Measurements from ENCODE around the gene HIP1R. TPM values are rescaled to one million over a fixed set of nuclear protein-coding genes. Genes with fewer than 3 reads are reported as not detected.

Gene HIP1R
- total and polyA plus RNA-seq, 2 of the 13 experiments (the other 11 are each of a cell fraction or from before 2014, with no cell fraction given) = 18.4 to 25.5 TPM

DNA sequence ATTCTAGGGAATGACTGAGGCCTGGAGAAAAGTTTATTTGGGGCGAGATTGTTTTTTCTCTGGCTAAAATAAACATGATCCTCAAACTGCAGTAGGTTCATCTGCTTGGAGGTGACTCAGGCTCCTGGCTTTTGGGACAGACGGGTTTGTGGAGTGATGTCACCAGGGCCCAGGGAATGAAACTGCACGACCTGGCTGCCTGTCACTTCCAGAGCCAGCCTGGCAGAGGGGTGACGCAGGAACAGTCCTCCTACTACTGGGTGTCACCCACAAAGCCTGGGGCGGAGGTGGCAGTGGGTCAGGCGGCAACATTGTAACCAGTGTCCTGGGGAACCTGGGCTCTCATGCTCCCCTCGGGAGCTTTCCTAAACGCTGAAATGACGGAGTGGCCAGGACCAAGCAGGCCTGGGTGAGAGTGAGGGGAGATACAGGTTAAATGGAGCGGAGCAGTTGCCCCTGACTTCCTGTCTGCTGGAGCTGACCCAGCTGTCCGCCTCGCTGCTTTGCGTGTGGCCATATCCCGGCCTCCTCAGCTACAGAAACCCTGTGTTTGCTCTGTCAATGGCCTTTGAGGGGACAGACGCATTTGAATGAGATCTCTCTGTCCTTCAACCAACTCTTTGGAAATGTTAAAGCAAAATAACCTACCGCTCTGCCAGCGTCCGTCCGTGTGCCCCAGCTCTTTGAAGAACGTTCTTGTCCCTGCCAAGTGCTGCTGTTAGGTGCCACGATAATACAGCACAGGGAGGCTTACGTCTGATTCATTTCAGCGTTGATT, 6.5 kb downstream of the HIP1R start (continued):
- no peak for TF ChIP-seq GFI1 (CRISPR knock-in tag; IDR thresholded peaks at IDR 0.05; ENCODE audit: borderline replicate concordance)
- TF ChIP-seq, protein P1, sequence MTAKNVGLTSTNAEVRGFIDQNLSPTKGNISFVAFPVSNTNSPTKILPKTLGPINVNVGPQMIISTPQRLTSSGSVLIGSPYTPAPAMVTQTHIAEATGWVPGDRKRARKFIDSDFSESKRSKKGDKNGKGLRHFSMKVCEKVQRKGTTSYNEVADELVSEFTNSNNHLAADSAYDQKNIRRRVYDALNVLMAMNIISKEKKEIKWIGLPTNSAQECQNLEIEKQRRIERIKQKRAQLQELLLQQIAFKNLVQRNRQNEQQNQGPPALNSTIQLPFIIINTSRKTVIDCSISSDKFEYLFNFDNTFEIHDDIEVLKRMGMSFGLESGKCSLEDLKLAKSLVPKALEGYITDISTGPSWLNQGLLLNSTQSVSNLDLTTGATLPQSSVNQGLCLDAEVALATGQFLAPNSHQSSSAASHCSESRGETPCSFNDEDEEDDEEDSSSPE (CRISPR knock-in tag; IDR thresholded peaks at IDR 0.05) = no peak
- TF ChIP-seq, protein P2, sequence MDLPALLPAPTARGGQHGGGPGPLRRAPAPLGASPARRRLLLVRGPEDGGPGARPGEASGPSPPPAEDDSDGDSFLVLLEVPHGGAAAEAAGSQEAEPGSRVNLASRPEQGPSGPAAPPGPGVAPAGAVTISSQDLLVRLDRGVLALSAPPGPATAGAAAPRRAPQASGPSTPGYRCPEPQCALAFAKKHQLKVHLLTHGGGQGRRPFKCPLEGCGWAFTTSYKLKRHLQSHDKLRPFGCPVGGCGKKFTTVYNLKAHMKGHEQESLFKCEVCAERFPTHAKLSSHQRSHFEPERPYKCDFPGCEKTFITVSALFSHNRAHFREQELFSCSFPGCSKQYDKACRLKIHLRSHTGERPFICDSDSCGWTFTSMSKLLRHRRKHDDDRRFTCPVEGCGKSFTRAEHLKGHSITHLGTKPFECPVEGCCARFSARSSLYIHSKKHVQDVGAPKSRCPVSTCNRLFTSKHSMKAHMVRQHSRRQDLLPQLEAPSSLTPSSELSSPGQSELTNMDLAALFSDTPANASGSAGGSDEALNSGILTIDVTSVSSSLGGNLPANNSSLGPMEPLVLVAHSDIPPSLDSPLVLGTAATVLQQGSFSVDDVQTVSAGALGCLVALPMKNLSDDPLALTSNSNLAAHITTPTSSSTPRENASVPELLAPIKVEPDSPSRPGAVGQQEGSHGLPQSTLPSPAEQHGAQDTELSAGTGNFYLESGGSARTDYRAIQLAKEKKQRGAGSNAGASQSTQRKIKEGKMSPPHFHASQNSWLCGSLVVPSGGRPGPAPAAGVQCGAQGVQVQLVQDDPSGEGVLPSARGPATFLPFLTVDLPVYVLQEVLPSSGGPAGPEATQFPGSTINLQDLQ (CRISPR knock-in tag; IDR thresholded peaks at IDR 0.05) = 0 out of 2 replicates have a peak, but pooled peaks have one; percentile 57
- TF ChIP-seq, protein P3, sequence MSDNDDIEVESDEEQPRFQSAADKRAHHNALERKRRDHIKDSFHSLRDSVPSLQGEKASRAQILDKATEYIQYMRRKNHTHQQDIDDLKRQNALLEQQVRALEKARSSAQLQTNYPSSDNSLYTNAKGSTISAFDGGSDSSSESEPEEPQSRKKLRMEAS (IDR thresholded peaks at IDR 0.05) = 0 out of 2 replicates have a peak, but pooled peaks have one; percentile 24
- peak; percentile 16; the same call in 1 of the 2 replicates for TF ChIP-seq TAF1 (CRISPR knock-in tag; IDR thresholded peaks at IDR 0.05)
- no peak for TF ChIP-seq ZNF75D (CRISPR knock-in tag; IDR thresholded peaks at IDR 0.05; ENCODE audit: borderline replicate concordance)
- no peak for TF ChIP-seq NR2F6 (IDR thresholded peaks at IDR 0.05)
- TF ChIP-seq NR2F6 (CRISPR knock-in tag; IDR thresholded peaks at IDR 0.05) = no peak
- no peak for TF ChIP-seq BCL6 (CRISPR knock-in tag; IDR thresholded peaks at IDR 0.05)
- peak; percentile 49; the same call in 1 of the 2 replicates for TF ChIP-seq ETV5 (CRISPR knock-in tag; IDR thresholded peaks at IDR 0.05; ENCODE audit: borderline replicate concordance)
- TF ChIP-seq, protein P4, sequence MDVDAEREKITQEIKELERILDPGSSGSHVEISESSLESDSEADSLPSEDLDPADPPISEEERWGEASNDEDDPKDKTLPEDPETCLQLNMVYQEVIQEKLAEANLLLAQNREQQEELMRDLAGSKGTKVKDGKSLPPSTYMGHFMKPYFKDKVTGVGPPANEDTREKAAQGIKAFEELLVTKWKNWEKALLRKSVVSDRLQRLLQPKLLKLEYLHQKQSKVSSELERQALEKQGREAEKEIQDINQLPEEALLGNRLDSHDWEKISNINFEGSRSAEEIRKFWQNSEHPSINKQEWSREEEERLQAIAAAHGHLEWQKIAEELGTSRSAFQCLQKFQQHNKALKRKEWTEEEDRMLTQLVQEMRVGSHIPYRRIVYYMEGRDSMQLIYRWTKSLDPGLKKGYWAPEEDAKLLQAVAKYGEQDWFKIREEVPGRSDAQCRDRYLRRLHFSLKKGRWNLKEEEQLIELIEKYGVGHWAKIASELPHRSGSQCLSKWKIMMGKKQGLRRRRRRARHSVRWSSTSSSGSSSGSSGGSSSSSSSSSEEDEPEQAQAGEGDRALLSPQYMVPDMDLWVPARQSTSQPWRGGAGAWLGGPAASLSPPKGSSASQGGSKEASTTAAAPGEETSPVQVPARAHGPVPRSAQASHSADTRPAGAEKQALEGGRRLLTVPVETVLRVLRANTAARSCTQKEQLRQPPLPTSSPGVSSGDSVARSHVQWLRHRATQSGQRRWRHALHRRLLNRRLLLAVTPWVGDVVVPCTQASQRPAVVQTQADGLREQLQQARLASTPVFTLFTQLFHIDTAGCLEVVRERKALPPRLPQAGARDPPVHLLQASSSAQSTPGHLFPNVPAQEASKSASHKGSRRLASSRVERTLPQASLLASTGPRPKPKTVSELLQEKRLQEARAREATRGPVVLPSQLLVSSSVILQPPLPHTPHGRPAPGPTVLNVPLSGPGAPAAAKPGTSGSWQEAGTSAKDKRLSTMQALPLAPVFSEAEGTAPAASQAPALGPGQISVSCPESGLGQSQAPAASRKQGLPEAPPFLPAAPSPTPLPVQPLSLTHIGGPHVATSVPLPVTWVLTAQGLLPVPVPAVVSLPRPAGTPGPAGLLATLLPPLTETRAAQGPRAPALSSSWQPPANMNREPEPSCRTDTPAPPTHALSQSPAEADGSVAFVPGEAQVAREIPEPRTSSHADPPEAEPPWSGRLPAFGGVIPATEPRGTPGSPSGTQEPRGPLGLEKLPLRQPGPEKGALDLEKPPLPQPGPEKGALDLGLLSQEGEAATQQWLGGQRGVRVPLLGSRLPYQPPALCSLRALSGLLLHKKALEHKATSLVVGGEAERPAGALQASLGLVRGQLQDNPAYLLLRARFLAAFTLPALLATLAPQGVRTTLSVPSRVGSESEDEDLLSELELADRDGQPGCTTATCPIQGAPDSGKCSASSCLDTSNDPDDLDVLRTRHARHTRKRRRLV (CRISPR knock-in tag; IDR thresholded peaks at IDR 0.05) = peak; percentile 34; the same call in 1 of the 2 replicates
- no peak for TF ChIP-seq TOPORS (CRISPR knock-in tag; IDR thresholded peaks at IDR 0.05)
- TF ChIP-seq, protein P5, sequence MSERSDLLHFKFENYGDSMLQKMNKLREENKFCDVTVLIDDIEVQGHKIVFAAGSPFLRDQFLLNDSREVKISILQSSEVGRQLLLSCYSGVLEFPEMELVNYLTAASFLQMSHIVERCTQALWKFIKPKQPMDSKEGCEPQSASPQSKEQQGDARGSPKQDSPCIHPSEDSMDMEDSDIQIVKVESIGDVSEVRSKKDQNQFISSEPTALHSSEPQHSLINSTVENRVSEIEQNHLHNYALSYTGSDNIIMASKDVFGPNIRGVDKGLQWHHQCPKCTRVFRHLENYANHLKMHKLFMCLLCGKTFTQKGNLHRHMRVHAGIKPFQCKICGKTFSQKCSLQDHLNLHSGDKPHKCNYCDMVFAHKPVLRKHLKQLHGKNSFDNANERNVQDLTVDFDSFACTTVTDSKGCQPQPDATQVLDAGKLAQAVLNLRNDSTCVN (CRISPR knock-in tag; IDR thresholded peaks at IDR 0.05; ENCODE audit: borderline replicate concordance) = 0 out of 2 replicates have a peak, but pooled peaks have one; percentile 26
- no peak for TF ChIP-seq NCOA2 (CRISPR knock-in tag; IDR thresholded peaks at IDR 0.05)
- TF ChIP-seq SIN3B (IDR thresholded peaks at IDR 0.05; ENCODE audit: low read length) = no peak
- peak; percentile 84 for TF ChIP-seq FOSL2 (CRISPR knock-in tag; IDR thresholded peaks at IDR 0.05)
- TF ChIP-seq HCFC1 (IDR thresholded peaks at IDR 0.05; ENCODE audit: low read depth, low read length) = no peak
- TF ChIP-seq RELA (CRISPR knock-in tag; IDR thresholded peaks at IDR 0.05) = no peak
- TF ChIP-seq SPEN (CRISPR knock-in tag; IDR thresholded peaks at IDR 0.05; ENCODE audit: low read depth) = no peak
- no peak for TF ChIP-seq AGO1 (IDR thresholded peaks at IDR 0.05; ENCODE audit: low read depth, low read length, poor library complexity, severe bottlenecking)

Measured in HepG2 (cell line).